Neuronal stem cell (in vitro differentiated cells): ENCODE results near the gene RABL6.

ENCODE experiments used
- DNase-seq: peaks from one replicate; pipeline ENCODE4 v3.0.0-alpha.2; 2013; ENCODE audit warnings: low spot score
- H2AFZ ChIP-seq: one replicate; pipeline ENCODE4 v1.6.1; 2013; ENCODE audit warnings: mild to moderate bottlenecking, low read length, inconsistent platforms
- H2AK5ac ChIP-seq: 2 replicates; pipeline ENCODE4 v1.6.1; 2013; ENCODE audit warnings: low read depth, mild to moderate bottlenecking, inconsistent platforms, low read length, moderate library complexity, mixed read lengths
- H2BK120ac ChIP-seq: 2 replicates; pipeline ENCODE4 v1.6.1; 2013; ENCODE audit warnings: low read depth, mild to moderate bottlenecking, inconsistent platforms, low read length, moderate library complexity, mixed read lengths
- H2BK12ac ChIP-seq: one replicate; pipeline ENCODE4 v1.6.1; 2013; ENCODE audit warnings: low read length, inconsistent platforms
- H2BK15ac ChIP-seq: 2 replicates; pipeline ENCODE4 v1.6.1; 2013; ENCODE audit warnings: mild to moderate bottlenecking, low read length, inconsistent platforms, mixed read lengths
- H2BK5ac ChIP-seq: one replicate; pipeline ENCODE4 v1.6.1; 2013; ENCODE audit warnings: inconsistent platforms, mild to moderate bottlenecking, low read length, moderate library complexity
- H3K14ac ChIP-seq: one replicate; pipeline ENCODE4 v1.6.1; 2013; ENCODE audit warnings: low read length, inconsistent platforms
- H3K18ac ChIP-seq: 2 replicates; pipeline ENCODE4 v1.6.1; 2013; ENCODE audit warnings: low read length, inconsistent platforms
- H3K23ac ChIP-seq: 2 replicates; pipeline ENCODE4 v1.6.1; 2013; ENCODE audit warnings: low read depth, mild to moderate bottlenecking, mixed read lengths, low read length, inconsistent platforms; ENCODE audit not compliant: poor library complexity
- H3K27ac ChIP-seq: replicated peaks from 3 replicates; pipeline ENCODE4 v1.5.1; 2013; ENCODE audit warnings: low read length, inconsistent platforms
- H3K27me3 ChIP-seq, 3 experiments: 2 replicates each; pipeline ENCODE4 v1.6.1; 2013; ENCODE audit warnings: low read length in 3 of 3, mild to moderate bottlenecking in 2 of 3, inconsistent platforms in 1 of 3, low read depth in 1 of 3, mixed read lengths in 1 of 3, moderate library complexity in 1 of 3; ENCODE audit not compliant: control insufficient read depth in 3 of 3, insufficient read depth in 3 of 3
- H3K36me3 ChIP-seq, 2 donors: replicated peaks in 1 of 2; 2 replicates each; pipeline ENCODE4 v1.6.1; 2013; ENCODE audit warnings: low read length in 2 of 2; ENCODE audit not compliant: control insufficient read depth in 2 of 2, insufficient read depth in 2 of 2
- H3K4ac ChIP-seq: 2 replicates; pipeline ENCODE4 v1.6.1; 2013; ENCODE audit warnings: inconsistent platforms, mild to moderate bottlenecking, low read length, moderate library complexity
- H3K4me1 ChIP-seq, 2 donors: 1 replicate in 1 of 2; 2 replicates in 1 of 2; pipeline ENCODE4 v1.6.1; 2013; ENCODE audit warnings: low read length in 2 of 2, low read depth in 1 of 2; ENCODE audit not compliant: control insufficient read depth in 2 of 2, insufficient read depth in 1 of 2
- H3K4me2 ChIP-seq: one replicate; pipeline ENCODE4 v1.6.1; 2013; ENCODE audit warnings: mild to moderate bottlenecking, low read length, inconsistent platforms; ENCODE audit not compliant: insufficient read depth, poor library complexity, severe bottlenecking
- H3K4me3 ChIP-seq, 2 donors: 2 replicates each; pipeline ENCODE4 v1.5.1; 2013; ENCODE audit warnings: low read length in 2 of 2, mild to moderate bottlenecking in 2 of 2, inconsistent platforms in 1 of 2, moderate library complexity in 1 of 2
- H3K79me1 ChIP-seq: one replicate; pipeline ENCODE4 v1.6.1; 2013; ENCODE audit warnings: low read depth, mild to moderate bottlenecking, inconsistent platforms, low read length, moderate library complexity
- H3K9ac ChIP-seq: one replicate; pipeline ENCODE4 v1.6.1; 2013; ENCODE audit warnings: mild to moderate bottlenecking, low read depth, low read length, inconsistent platforms; ENCODE audit not compliant: poor library complexity
- H3K9me3 ChIP-seq, 2 donors: replicated peaks in 1 of 2; 2 replicates each; pipeline versions ENCODE3 to v1.6.1; 2013; ENCODE audit warnings: low read length in 2 of 2, mild to moderate bottlenecking in 2 of 2, inconsistent platforms in 1 of 2, low read depth in 1 of 2, mixed read lengths in 1 of 2, moderate library complexity in 1 of 2; ENCODE audit not compliant: control insufficient read depth in 2 of 2, insufficient read depth in 1 of 2
- H4K8ac ChIP-seq: one replicate; pipeline ENCODE4 v1.6.1; 2013; ENCODE audit warnings: low read depth, mild to moderate bottlenecking, inconsistent platforms, low read length, moderate library complexity
- H4K91ac ChIP-seq: one replicate; pipeline ENCODE4 v1.6.1; 2013; ENCODE audit warnings: low read length, low read depth, mild to moderate bottlenecking, inconsistent platforms; ENCODE audit not compliant: poor library complexity
- WGBS, 2 donors: extraction: QIAGEN DNeasy Blood & Tissue Kit; methylation state at CpG; one replicate each; pipeline ENCODE4 v1.1.7; 2013; ENCODE audit warnings: missing lambda C conversion rate in 2 of 2, mixed read lengths in 1 of 2; ENCODE audit not compliant: insufficient read length in 2 of 2, insufficient replicate concordance in 1 of 2; ENCODE audit errors: extremely low coverage in 2 of 2; 5-methylcytosine and 5-hydroxymethylcytosine counted together

Gene RABL6

DNA sequence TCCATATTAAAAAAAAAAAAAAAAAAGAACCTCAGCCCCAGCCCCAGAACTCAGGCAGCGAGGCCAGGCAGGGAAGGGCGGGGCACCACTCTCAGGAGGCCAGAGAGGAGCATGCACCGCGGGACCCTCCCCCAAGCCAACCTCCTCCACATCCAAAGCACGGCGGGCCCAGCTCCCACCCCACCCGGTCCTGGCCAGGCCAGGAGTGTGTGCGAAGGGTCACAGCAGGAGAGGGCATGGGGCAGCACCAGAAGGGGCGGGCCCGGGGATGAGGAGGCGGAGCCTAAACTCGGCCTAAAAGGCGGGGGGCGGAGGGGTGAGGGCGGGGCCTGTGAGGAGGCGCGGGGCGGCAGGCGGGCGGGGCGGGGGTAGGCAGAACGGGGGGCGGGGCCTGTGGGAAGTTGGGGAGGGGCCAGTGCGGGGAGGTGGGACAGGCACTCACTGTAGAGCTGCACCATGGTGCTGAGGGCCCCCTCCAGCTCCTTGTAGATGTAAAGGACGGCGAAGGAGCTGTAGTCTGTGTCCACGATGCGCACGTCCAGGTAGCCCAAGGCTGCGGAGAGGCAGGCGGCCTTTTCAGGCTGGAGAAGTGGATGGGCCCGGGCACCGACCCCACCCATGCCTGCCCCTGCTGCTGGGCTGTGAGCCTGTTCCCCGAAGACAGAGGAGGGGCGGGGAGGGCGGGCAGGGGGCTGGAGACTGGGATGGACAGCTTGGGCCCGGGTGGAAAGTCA lies 44.7 kb upstream of the RABL6 start:
- no CpG with 5 or more reads among the region's 37 CpGs for WGBS, 2 donors
- peak overlapping the region; percentile 93 for H2BK5ac ChIP-seq
- peaks cover 0 to 7% (median 2%) of the 10 kb centered on the region in 3 experiments for H3K27me3 ChIP-seq
- H2AFZ ChIP-seq = peak overlapping the region; percentile 45
- peak overlapping the region; percentile 97 for H2BK12ac ChIP-seq
- H3K14ac ChIP-seq = no peak overlapping the region
- no peaks in the 10 kb centered on the region for H3K36me3 ChIP-seq
- H3K9me3 ChIP-seq = no peaks in the 10 kb centered on the region
- H3K23ac ChIP-seq = peak overlapping the region; percentile 97
- peak; percentile 87 for DNase-seq
- H3K4me3 ChIP-seq = no peak overlapping the region
- peak overlapping the region; percentile 18 for H3K4me2 ChIP-seq
- peak overlapping the region; percentile 46 for H3K27ac ChIP-seq
- H3K18ac ChIP-seq = peak overlapping the region; percentile 97
- peak overlapping the region; percentile 99 for H2BK15ac ChIP-seq
- peak overlapping the region; percentile 99 for H2AK5ac ChIP-seq
- peaks cover 11% of the 10 kb centered on the region in 2 donors for H3K4me1 ChIP-seq
- peak overlapping the region; percentile 77 for H3K9ac ChIP-seq
- no peak overlapping the region for H4K8ac ChIP-seq
- no peaks in the 10 kb centered on the region for H3K79me1 ChIP-seq
- H4K91ac ChIP-seq = no peak overlapping the region
- H3K4ac ChIP-seq = peak overlapping the region; percentile 89
- H2BK120ac ChIP-seq = no peak overlapping the region

DNA sequence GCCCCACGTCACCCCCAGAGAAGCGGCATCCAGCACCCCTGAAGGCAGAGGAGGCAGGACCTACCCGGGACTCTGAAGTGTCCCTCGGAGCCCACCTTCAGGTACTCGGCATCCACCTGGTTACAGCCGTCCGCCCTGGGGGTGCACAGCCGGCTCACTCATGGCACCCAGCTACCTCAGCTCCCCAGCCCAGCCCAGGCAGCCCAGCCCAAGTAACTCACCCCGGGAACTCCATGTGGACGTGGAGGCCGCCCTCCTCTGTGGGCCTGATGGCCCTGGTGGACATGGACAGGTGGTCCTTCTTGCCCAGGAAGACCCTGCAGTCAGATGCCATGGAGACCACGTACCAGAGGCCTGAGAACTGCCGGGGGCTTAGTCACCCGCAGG lies 44.1 kb upstream of the RABL6 start:
- WGBS, 2 donors = no CpG with 5 or more reads among the region's 14 CpGs
- H3K79me1 ChIP-seq = no peaks in the 10 kb centered on the region
- peak overlapping the region; percentile 18 for H3K4me2 ChIP-seq
- H4K8ac ChIP-seq = no peak overlapping the region
- no peak overlapping the region for H2BK120ac ChIP-seq
- H4K91ac ChIP-seq = peak overlapping the region; percentile 85
- DNase-seq = no peak
- peak overlapping the region; percentile 93 for H2BK5ac ChIP-seq
- H3K4me1 ChIP-seq = peaks cover 11% of the 10 kb centered on the region in 2 donors
- H3K4ac ChIP-seq = peak overlapping the region; percentile 89
- H2BK15ac ChIP-seq = peak overlapping the region; percentile 99
- no peaks in the 10 kb centered on the region for H3K9me3 ChIP-seq
- H3K27me3 ChIP-seq = peaks cover 0 to 9% (median 2%) of the 10 kb centered on the region in 3 experiments
- H3K36me3 ChIP-seq = no peaks in the 10 kb centered on the region
- peak overlapping the region; percentile 97 for H3K18ac ChIP-seq
- peak overlapping the region; percentile 7 for H2BK12ac ChIP-seq
- peak overlapping the region; percentile 99 for H2AK5ac ChIP-seq
- no peak overlapping the region for H3K27ac ChIP-seq
- H3K9ac ChIP-seq = no peak overlapping the region
- H3K23ac ChIP-seq = peak overlapping the region; percentile 85
- H2AFZ ChIP-seq = no peak overlapping the region
- H3K4me3 ChIP-seq = no peak overlapping the region
- H3K14ac ChIP-seq = peak overlapping the region; percentile 9

DNA sequence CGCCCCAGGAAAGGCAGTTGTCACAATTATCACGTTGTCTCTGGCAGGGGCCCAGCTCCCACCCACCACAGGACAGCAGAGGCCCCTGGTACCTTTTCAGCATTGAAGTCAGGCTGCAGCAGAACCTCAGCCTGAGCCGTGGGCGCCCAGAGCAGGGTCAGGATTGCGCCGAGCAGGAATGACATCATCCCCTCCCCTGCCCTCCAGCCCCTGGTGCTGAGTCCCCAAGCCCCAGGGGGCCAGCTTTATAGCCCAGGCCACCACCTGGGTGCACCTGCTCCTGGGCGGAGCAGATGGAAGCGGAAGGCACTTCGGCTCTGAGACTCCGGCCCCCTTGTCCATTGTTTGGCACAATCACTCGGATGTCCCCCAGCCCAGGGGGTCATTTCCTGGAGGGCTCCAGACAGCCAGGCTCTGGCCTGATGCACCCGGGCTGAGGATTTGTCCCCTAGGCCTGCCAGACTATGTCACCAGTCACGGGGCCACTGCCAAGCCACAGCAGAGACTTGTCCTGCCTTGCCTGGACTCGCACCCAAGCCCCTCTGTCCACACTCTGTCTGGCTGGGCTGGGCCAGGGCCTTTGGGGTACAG lies 43.4 kb upstream of the RABL6 start, which contains the start of gene LCN15:
Gene LCN15, minus strand, starts transcription at position 218 of the 591 bp plus-strand sequence. Its CDS starts 30 bp downstream, at position 188.
- no CpG with 5 or more reads among the region's 14 CpGs for WGBS, 2 donors
- H2BK12ac ChIP-seq = peak within 1 kb of the TSS; percentile 97
- H2BK15ac ChIP-seq = peak within 1 kb of the TSS; percentile 99
- no peaks in the 10 kb centered on the region for H3K79me1 ChIP-seq
- DNase-seq = no peak
- peak within 1 kb of the TSS; percentile 77 for H3K9ac ChIP-seq
- no peaks in the 10 kb centered on the region for H3K9me3 ChIP-seq
- peak within 1 kb of the TSS; percentile 85 for H4K91ac ChIP-seq
- peak within 1 kb of the TSS; percentile 87 for H2BK120ac ChIP-seq
- peaks cover 10 to 11% of the 10 kb centered on the region in 2 donors for H3K4me1 ChIP-seq
- no peak within 1 kb of the TSS for H2AFZ ChIP-seq
- no peaks in the 10 kb centered on the region for H3K36me3 ChIP-seq
- peak within 1 kb of the TSS; percentile 9 for H3K14ac ChIP-seq
- H3K4me3 ChIP-seq = no peak within 1 kb of the TSS
- H3K23ac ChIP-seq = peak within 1 kb of the TSS; percentile 85
- H3K27ac ChIP-seq = peak within 1 kb of the TSS; percentile 46
- H3K27me3 ChIP-seq = peaks cover 0 to 9% (median 2%) of the 10 kb centered on the region in 3 experiments
- peak within 1 kb of the TSS; percentile 18 for H3K4me2 ChIP-seq
- no peak within 1 kb of the TSS for H4K8ac ChIP-seq
- peak within 1 kb of the TSS; percentile 97 for H3K18ac ChIP-seq
- H3K4ac ChIP-seq = peak within 1 kb of the TSS; percentile 89
- H2BK5ac ChIP-seq = peak within 1 kb of the TSS; percentile 93
- H2AK5ac ChIP-seq = peak within 1 kb of the TSS; percentile 99

DNA sequence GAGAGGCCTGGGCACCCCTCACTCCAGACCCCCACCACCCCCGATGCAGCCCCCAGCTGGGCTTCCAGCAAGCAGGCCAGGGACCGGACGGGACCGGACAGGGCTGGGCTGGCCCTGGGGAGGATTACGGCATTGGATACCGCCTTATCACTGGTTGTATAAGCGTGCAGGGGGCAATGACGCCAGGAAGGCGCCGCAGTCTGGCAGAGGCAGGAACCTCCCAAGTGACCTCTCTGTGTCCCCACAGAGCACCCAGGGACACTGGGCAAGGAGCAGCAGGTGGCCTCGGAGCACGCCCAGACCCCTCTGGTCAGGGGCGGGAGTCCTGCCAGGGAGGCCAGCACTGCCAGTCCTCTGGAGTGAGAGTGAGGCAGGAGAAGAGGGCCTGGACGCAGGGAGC lies 42.7 kb upstream of the RABL6 start:
- H3K4me3 ChIP-seq = no peak overlapping the region
- no peak overlapping the region for H3K14ac ChIP-seq
- no CpG with 5 or more reads among the region's 14 CpGs for WGBS, 2 donors
- peak overlapping the region; percentile 75 for H2BK5ac ChIP-seq
- no peak overlapping the region for H3K4me2 ChIP-seq
- no peak overlapping the region for H2AFZ ChIP-seq
- peak overlapping the region; percentile 87 for H2BK120ac ChIP-seq
- H4K91ac ChIP-seq = no peak overlapping the region
- H2AK5ac ChIP-seq = peak overlapping the region; percentile 99
- no peak overlapping the region for H4K8ac ChIP-seq
- H3K27ac ChIP-seq = no peak overlapping the region
- peak overlapping the region; percentile 84 for H3K18ac ChIP-seq
- no peak overlapping the region for H3K23ac ChIP-seq
- H2BK12ac ChIP-seq = peak overlapping the region; percentile 41
- H3K4ac ChIP-seq = peak overlapping the region; percentile 10
- H3K9me3 ChIP-seq = no peaks in the 10 kb centered on the region
- H2BK15ac ChIP-seq = no peak overlapping the region
- H3K27me3 ChIP-seq = peaks cover 0 to 9% (median 2%) of the 10 kb centered on the region in 3 experiments
- peak overlapping the region; percentile 50 for H3K9ac ChIP-seq
- no peak for DNase-seq
- H3K79me1 ChIP-seq = no peaks in the 10 kb centered on the region
- H3K36me3 ChIP-seq = no peaks in the 10 kb centered on the region
- peaks cover 9 to 13% of the 10 kb centered on the region in 2 donors for H3K4me1 ChIP-seq
